ENCODE results near the gene C19orf18.
"Not testable (repeated sequence)": the region's sequence is repeated elsewhere in the genome, so short reads cannot be mapped to it uniquely, and the experiment has no call there.

C19orf18 gene

DNA sequence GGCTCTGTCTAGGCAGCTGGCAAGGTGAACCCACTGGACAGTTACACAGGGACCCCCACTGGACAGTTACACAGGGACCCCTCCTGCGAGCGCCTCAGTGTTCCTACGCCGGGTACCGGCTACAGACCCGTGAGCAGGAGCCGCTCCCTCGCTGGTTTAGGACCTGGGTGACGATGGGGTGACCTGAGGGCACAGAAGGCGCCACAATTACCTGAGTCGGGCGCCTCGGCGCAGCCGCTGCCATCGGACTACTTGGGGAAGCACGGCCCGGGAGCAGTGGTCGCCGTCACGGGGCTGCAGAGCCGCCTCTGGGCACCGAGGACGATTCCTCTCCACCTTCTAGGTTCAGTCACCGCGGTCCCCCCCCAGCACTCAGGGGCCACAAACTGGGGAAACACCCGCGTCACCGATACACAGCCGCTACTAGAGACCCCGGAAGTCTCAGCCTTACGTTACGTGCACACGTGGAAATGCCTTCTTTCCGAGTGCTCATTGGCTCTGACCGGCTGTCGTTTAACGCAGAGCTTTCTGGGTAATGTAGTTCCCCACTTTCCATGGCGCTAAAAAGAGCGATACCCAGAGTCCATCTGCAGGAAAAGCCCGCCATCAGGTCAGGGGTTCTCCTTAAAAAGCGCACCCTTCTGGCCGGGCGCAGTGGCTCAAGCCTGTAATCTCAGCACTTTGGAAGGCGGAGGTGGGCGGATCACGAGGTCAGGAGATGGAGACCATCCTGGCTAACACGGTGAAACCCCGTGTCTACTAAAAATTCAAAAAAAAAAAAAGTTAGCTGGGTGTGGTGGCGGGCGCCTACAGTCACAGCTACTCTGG is 58.0 kb downstream of the C19orf18 start, which contains the start of gene ZNF417:
ZNF417 (minus strand) TSS at position 425 of the 828 bp plus-strand sequence; CDS start at position 244, 181 bp downstream.
- TF ChIP-seq, protein P1, sequence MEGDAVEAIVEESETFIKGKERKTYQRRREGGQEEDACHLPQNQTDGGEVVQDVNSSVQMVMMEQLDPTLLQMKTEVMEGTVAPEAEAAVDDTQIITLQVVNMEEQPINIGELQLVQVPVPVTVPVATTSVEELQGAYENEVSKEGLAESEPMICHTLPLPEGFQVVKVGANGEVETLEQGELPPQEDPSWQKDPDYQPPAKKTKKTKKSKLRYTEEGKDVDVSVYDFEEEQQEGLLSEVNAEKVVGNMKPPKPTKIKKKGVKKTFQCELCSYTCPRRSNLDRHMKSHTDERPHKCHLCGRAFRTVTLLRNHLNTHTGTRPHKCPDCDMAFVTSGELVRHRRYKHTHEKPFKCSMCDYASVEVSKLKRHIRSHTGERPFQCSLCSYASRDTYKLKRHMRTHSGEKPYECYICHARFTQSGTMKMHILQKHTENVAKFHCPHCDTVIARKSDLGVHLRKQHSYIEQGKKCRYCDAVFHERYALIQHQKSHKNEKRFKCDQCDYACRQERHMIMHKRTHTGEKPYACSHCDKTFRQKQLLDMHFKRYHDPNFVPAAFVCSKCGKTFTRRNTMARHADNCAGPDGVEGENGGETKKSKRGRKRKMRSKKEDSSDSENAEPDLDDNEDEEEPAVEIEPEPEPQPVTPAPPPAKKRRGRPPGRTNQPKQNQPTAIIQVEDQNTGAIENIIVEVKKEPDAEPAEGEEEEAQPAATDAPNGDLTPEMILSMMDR (IDR thresholded peaks at IDR 0.05): peak; percentile 59
- H3K9me3 ChIP-seq (ENCODE audit: control insufficient read depth, low read length); H3K36me3 ChIP-seq (ENCODE audit: control insufficient read depth, insufficient read depth, low read length); H3K27me3 ChIP-seq (ENCODE audit: control insufficient read depth, insufficient read depth, low read length): not testable (repeated sequence)
- Histone ChIP-seq H3K9ac (peak within 1 kb of the TSS; percentile 69), H3K79me2 (peaks cover 22% of the 10 kb centered on the region), H3K4me2 (ENCODE audit: low read length) (peak within 1 kb of the TSS; percentile 82), H2AFZ (peak within 1 kb of the TSS; percentile 92), H3K4me3 (ENCODE audit: low read depth, low read length) (peak within 1 kb of the TSS; percentile 85), H3K27ac (peak within 1 kb of the TSS; percentile 67), H3K4me1 (peaks cover 14% of the 10 kb centered on the region)

DNA sequence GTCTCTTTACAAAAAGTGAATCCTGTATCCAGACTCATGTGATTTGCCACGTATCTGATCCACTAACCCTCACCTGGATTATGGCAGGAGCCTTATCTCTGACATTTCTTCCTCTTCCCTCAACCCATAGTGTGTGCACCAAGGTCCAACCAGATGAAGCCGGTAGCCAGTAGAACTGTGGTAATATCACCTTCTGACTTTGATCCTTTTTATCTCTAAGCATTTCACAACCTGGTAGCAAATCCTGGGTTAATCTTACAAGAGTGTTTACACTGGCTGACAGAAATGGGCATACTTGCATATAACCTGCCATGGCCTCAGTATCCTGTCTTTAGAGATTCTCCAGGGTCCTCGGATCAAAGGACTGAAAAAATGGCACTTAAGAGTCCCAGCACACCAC is 59.8 kb downstream of the C19orf18 start:
- no peak overlapping the region for H2AFZ ChIP-seq
- H3K27me3 ChIP-seq (ENCODE audit: control insufficient read depth, insufficient read depth, low read length): no peaks in the 10 kb centered on the region
- peaks cover 14% of the 10 kb centered on the region for H3K4me1 ChIP-seq
- H3K27ac ChIP-seq: no peak overlapping the region
- H3K4me3 ChIP-seq (ENCODE audit: low read depth, low read length): no peak overlapping the region
- no peaks in the 10 kb centered on the region for H3K36me3 ChIP-seq (ENCODE audit: control insufficient read depth, insufficient read depth, low read length)
- no peak overlapping the region for H3K9ac ChIP-seq
- H3K79me2 ChIP-seq: peaks cover 22% of the 10 kb centered on the region
- no peak overlapping the region for H3K4me2 ChIP-seq (ENCODE audit: low read length)
- TF ChIP-seq, protein P1 (IDR thresholded peaks at IDR 0.05): no peak
- no peaks in the 10 kb centered on the region for H3K9me3 ChIP-seq (ENCODE audit: control insufficient read depth, low read length)
